ENCODE measurements around the gene SLC4A2. TPM values are rescaled to one million over a fixed set of nuclear protein-coding genes. Genes with fewer than 3 reads are reported as not detected.

The SLC4A2 gene
- total and polyA plus RNA-seq, 8 donors, result 81.7 to 205 (median 104) TPM

DNA sequence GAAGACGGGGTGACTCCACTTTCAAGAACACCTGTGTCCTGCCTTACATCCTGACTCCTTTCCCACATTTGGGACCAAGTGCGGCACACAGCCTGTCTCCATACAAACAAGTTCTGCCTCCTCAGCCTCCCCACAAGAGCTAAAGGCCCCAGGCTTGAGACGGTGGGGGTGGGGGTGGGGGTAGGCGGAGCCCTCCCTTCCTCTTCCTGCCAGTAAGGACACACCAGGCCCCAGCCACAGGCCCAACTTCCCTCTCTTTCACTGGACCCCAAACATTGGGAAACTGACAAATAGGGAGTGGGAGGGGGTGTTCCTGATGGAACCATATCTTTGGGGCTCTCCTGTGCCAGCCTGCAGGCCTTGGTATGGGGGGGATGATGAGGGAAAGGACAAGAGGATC, 6.3 kb upstream of the SLC4A2 start:
- TF ChIP-seq, protein P1, sequence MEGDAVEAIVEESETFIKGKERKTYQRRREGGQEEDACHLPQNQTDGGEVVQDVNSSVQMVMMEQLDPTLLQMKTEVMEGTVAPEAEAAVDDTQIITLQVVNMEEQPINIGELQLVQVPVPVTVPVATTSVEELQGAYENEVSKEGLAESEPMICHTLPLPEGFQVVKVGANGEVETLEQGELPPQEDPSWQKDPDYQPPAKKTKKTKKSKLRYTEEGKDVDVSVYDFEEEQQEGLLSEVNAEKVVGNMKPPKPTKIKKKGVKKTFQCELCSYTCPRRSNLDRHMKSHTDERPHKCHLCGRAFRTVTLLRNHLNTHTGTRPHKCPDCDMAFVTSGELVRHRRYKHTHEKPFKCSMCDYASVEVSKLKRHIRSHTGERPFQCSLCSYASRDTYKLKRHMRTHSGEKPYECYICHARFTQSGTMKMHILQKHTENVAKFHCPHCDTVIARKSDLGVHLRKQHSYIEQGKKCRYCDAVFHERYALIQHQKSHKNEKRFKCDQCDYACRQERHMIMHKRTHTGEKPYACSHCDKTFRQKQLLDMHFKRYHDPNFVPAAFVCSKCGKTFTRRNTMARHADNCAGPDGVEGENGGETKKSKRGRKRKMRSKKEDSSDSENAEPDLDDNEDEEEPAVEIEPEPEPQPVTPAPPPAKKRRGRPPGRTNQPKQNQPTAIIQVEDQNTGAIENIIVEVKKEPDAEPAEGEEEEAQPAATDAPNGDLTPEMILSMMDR (IDR thresholded peaks at IDR 0.05), result no peak
- DNase-seq, result no peak
- no peak for ATAC-seq

DNA sequence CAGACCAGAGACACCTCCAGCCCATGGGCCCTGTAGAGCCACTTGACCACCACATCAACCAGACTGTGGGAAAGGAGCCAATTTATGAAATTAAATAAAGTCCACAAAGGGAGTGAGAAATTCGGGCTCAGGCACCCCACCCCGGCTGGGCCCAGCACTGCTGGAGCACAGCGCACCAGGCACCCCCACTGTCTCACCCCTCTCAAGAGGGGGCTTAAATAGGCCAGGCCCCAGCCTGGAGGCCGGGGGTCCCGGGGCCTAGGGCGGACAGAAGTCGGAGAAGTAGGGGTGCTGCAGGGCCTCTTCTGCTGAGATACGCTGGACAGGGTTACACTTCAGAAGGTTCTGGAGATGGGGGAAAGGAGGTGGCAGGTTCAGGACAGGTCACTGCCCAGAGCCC, 5.6 kb upstream of the SLC4A2 start:
- no peak for DNase-seq
- Histone ChIP-seq H3K4me3 (no peak overlapping the region), H3K36me3 (peaks cover 0 to 4% of the 10 kb centered on the region in 2 donors), H3K27me3 (peaks cover 0 to 23% of the 10 kb centered on the region in 2 donors), H3K9me3 (no peaks in the 10 kb centered on the region), H3K4me1 (peaks cover 11 to 35% of the 10 kb centered on the region in 2 donors), H3K27ac (no peak overlapping the region)
- ATAC-seq, result no peak
- intact Hi-C loops (cut with DNase I), result no loop called here
- TF ChIP-seq, protein P1 (IDR thresholded peaks at IDR 0.05), result no peak

More for the DNA sequence above, 6.3 kb upstream of the SLC4A2 start:
- Histone ChIP-seq H3K4me1 (peaks cover 5 to 29% of the 10 kb centered on the region in 2 donors), H3K36me3 (peaks cover 0 to 4% of the 10 kb centered on the region in 2 donors), H3K4me3 (no peak overlapping the region), H3K27ac (no peak overlapping the region), H3K27me3 (peaks cover 0 to 23% of the 10 kb centered on the region in 2 donors), H3K9me3 (no peaks in the 10 kb centered on the region)
- intact Hi-C loops (cut with DNase I), result no loop called here

DNA sequence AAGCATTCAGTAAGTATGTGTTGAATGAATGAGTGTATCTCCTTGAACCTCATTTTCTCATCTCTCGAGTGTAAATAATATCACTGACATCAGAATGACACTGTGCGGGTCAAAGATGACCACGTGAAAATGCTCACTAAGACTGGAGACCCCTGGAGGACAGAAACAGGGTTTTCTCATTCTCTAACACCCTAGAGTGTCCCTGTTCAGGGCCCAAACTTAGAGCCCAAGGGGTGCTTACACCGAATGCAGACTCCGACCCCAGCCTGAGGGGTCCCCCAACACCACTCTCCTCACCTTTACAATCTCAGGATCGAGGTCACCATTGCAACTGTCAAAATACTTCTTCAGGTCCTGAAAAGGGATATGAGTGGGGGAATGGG, 3.1 kb upstream of the SLC4A2 start:
- peaks cover 23 to 52% of the 10 kb centered on the region in 2 donors for H3K4me1 ChIP-seq
- intact Hi-C loops (cut with DNase I), result no loop called here
- no peak for DNase-seq
- no peak overlapping the region for H3K27ac ChIP-seq
- H3K4me3 ChIP-seq, result no peak overlapping the region
- no peak for ATAC-seq
- H3K9me3 ChIP-seq, result no peaks in the 10 kb centered on the region
- H3K27me3 ChIP-seq, result peaks cover 0 to 5% of the 10 kb centered on the region in 2 donors
- TF ChIP-seq, protein P1 (IDR thresholded peaks at IDR 0.05), result no peak
- peaks cover 0 to 4% of the 10 kb centered on the region in 2 donors for H3K36me3 ChIP-seq

DNA sequence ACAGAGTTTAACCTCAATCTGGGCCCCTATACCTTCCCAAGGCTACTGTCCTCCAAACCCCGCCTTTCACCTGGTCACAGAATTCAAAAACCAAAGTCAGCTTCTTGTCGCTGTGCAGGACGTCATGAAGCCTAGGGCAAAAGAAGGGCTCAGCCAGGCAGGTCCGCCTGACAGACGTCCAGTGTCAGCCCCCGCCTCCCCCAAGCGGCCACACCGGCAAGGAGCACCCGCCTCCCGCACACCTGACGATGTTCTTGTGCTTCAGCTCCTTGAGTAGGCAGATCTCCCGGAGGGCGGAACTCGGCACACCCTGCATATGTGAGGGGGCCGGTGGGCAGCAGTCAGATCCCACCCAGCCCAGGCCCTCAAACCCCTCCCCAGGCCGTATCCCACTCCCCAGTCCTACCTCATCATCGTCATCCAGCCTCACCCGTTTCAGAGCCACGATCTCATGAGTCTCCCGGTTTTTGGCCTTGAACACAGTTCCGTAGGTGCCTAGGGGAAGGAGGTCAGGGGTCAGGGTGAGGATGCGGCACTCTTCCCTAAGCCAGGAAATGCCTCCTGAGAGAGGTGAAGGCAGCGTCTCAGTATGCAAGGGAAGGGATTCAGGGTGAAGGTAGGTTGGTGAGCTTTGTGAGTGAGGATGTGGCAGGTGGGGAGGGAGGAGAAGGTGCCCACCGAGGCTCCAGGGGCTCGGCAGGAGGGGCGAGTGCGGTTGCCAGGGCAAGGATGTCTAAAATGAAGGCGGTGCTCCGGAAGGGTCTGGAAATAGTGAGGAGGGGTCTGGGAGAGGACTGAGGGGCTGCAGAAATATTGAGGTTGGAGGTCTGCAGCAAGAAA, 2.5 kb upstream of the SLC4A2 start:
- peak in 1 of 4 donors; percentile 80 for DNase-seq
- H3K36me3 ChIP-seq, result peaks cover 0 to 6% of the 10 kb centered on the region in 2 donors
- no peak for ATAC-seq
- peak overlapping the region; percentile 87 to 93 for H3K4me3 ChIP-seq
- intact Hi-C loops (cut with DNase I), result no loop called here
- no peaks in the 10 kb centered on the region for H3K27me3 ChIP-seq
- TF ChIP-seq, protein P1 (IDR thresholded peaks at IDR 0.05), result no peak
- H3K27ac ChIP-seq, result peak overlapping the region in 1 of 2 donors; percentile 96
- no peaks in the 10 kb centered on the region for H3K9me3 ChIP-seq
- H3K4me1 ChIP-seq, result peaks cover 28 to 53% of the 10 kb centered on the region in 2 donors

DNA sequence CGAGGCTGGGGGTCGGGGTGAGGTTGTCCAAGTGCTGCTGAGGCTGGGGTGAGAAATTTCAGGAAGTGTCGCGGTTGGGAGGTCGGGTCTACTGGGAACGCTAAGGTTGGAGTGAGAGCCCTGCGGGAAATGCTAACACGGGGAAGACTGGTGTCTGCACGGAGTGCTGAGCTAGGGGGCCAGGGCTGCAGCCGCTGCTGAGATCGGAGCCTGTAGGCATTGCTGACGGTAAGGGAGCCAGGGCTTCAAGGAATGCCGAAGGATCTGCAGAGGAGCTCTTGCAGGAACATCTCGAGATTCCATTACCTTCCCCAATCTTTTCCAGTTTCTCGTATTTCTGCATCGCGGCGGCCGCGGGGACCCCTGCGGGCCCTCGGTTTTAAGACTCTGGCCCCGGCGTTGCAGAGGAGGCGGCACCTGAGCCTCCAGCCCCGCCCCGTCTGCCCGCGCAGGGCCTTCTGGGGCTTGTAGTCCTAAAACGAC, 1.8 kb upstream of the SLC4A2 start, which contains the start of gene CDK5:
Gene CDK5 (minus strand): TSS at position 392 of the 483 bp plus-strand sequence. CDS start 49 bp downstream, at position 343.
- ATAC-seq, result no peak
- Histone ChIP-seq H3K4me3 (peak within 1 kb of the TSS; percentile 87 to 93), H3K9me3 (no peaks in the 10 kb centered on the region), H3K27me3 (no peaks in the 10 kb centered on the region), H3K27ac (peak within 1 kb of the TSS; percentile 96 to 98), H3K36me3 (peaks cover 0 to 13% of the 10 kb centered on the region in 2 donors), H3K4me1 (peaks cover 31 to 60% of the 10 kb centered on the region in 2 donors)
- TF ChIP-seq, protein P1 (IDR thresholded peaks at IDR 0.05), result no peak
- DNase-seq, result no peak
- intact Hi-C loops (cut with DNase I), result no loop called here
